Neutrophil (primary cell): ENCODE data around the gene INTS14.

Experiments
- H3K27ac ChIP-seq: fragments of 200-600 bp; sonication (generic); 2 replicates; pipeline ENCODE4 v1.5.1; 2016; ENCODE audit warnings: mild to moderate bottlenecking, moderate library complexity
- H3K27me3 ChIP-seq: fragments of 200-600 bp; sonication (generic); 2 replicates; pipeline ENCODE4 v1.6.0; 2016; ENCODE audit warnings: mild to moderate bottlenecking
- H3K36me3 ChIP-seq: fragments of 200-600 bp; sonication (generic); 2 replicates; pipeline ENCODE4 v1.5.1; 2017
- H3K4me1 ChIP-seq, 2 experiments: fragments of 200-600 bp in 1 of 2; sonication (generic) in 1 of 2; 1 replicate in 1 of 2; 2 replicates in 1 of 2; pipeline versions ENCODE4 v1.5.1 to v1.6.1; 2013 to 2016; ENCODE audit warnings: low read depth in 1 of 2, low read length in 1 of 2, mild to moderate bottlenecking in 1 of 2, moderate library complexity in 1 of 2; ENCODE audit not compliant: control insufficient read depth in 1 of 2, insufficient read depth in 1 of 2
- H3K4me3 ChIP-seq, 2 experiments: fragments of 200-600 bp in 1 of 2; sonication (generic) in 1 of 2; 1 replicate in 1 of 2; 2 replicates in 1 of 2; pipeline ENCODE4 v1.5.1; 2013 to 2016; ENCODE audit warnings: low read depth in 1 of 2, low read length in 1 of 2, mild to moderate bottlenecking in 1 of 2, moderate library complexity in 1 of 2
- H3K9me3 ChIP-seq: fragments of 200-600 bp; sonication (generic); 2 replicates; pipeline ENCODE4 v1.5.1; 2016
- CTCF ChIP-seq: fragments of 200-600 bp; sonication (generic); IDR thresholded peaks from 2 replicates; pipeline ENCODE4 v1.5.1; 2016; ENCODE audit warnings: antibody characterized with exemption

INTS14 gene

GRCh38 chr15:65631503-65631902, 20.6 kb upstream of the INTS14 start:
- TF ChIP-seq CTCF, result no peak
- H3K27me3 ChIP-seq, result no peaks in the 10 kb centered on the region
- no peaks in the 10 kb centered on the region for H3K4me1 ChIP-seq
- H3K4me3 ChIP-seq, result no peak overlapping the region
- no peak overlapping the region for H3K27ac ChIP-seq
- no peaks in the 10 kb centered on the region for H3K9me3 ChIP-seq
- H3K36me3 ChIP-seq, result no peaks in the 10 kb centered on the region

- Histone ChIP-seq H3K27me3 (no peaks in the 10 kb centered on the region), H3K27ac (no peak overlapping the region), H3K9me3 (no peaks in the 10 kb centered on the region), H3K4me1 (no peaks in the 10 kb centered on the region), H3K36me3 (no peaks in the 10 kb centered on the region), H3K4me3 (no peak overlapping the region)
- TF ChIP-seq CTCF, result no peak
These were observed 19.8 kb upstream of the INTS14 start for GRCh38 chr15:65630760-65631159.

- no peaks in the 10 kb centered on the region for H3K9me3 ChIP-seq
- H3K4me3 ChIP-seq, result no peak overlapping the region
- TF ChIP-seq CTCF, result no peak
- H3K4me1 ChIP-seq, result no peaks in the 10 kb centered on the region
- no peaks in the 10 kb centered on the region for H3K36me3 ChIP-seq
- H3K27ac ChIP-seq, result no peak overlapping the region
- no peaks in the 10 kb centered on the region for H3K27me3 ChIP-seq
These were observed 18.6 kb upstream of the INTS14 start for GRCh38 chr15:65629548-65629947.

GRCh38 chr15:65626856-65627255, 15.9 kb upstream of the INTS14 start:
- Histone ChIP-seq H3K36me3 (no peaks in the 10 kb centered on the region), H3K4me3 (no peak overlapping the region), H3K27me3 (no peaks in the 10 kb centered on the region), H3K27ac (no peak overlapping the region), H3K9me3 (no peaks in the 10 kb centered on the region), H3K4me1 (no peaks in the 10 kb centered on the region)
- no peak for TF ChIP-seq CTCF

- Histone ChIP-seq H3K4me3 (no peak overlapping the region), H3K9me3 (no peaks in the 10 kb centered on the region), H3K27me3 (no peaks in the 10 kb centered on the region), H3K36me3 (no peaks in the 10 kb centered on the region), H3K4me1 (no peaks in the 10 kb centered on the region), H3K27ac (no peak overlapping the region)
- TF ChIP-seq CTCF, result no peak
These were observed 12.2 kb upstream of the INTS14 start for GRCh38 chr15:65623103-65623502.

- H3K4me1 ChIP-seq, result no peaks in the 10 kb centered on the region
- H3K4me3 ChIP-seq, result no peak within 1 kb of the TSS
- no peak within 1 kb of the TSS for H3K27ac ChIP-seq
- no peak for TF ChIP-seq CTCF
- H3K27me3 ChIP-seq, result no peaks in the 10 kb centered on the region
- no peaks in the 10 kb centered on the region for H3K36me3 ChIP-seq
- H3K9me3 ChIP-seq, result no peaks in the 10 kb centered on the region
These were observed 10.7 kb upstream of the INTS14 start, which contains the start of gene SLC24A1 for GRCh38 chr15:65621638-65622037. SLC24A1 (plus strand) TSS chr15:65621938; CDS start chr15:65624081, 2,143 bp downstream.
